Liver (tissue), 3 donors: ENCODE measurements around the gene MEDAG.

ENCODE experiments used
- CTCF ChIP-seq: fragments of 150-350 bp; IDR thresholded peaks from 2 replicates; pipeline ENCODE4 v1.5.1; 2017; ENCODE audit warnings: improper control_type of control experiment, low read depth, low read length; ENCODE audit not compliant: missing input control
- FOXA1 ChIP-seq: IDR thresholded peaks from 2 replicates; pipeline ENCODE4 v1.6.1; 2016; ENCODE audit warnings: antibody characterized with exemption
- JUND ChIP-seq, 2 donors: IDR thresholded peaks; 2 replicates each; pipeline ENCODE4 v1.6.1; 2016; ENCODE audit warnings: antibody characterized with exemption in 2 of 2
- RAD21 ChIP-seq, 2 donors: IDR thresholded peaks; 2 replicates each; pipeline ENCODE4 v1.6.1; 2016; ENCODE audit warnings: antibody characterized with exemption in 2 of 2, mild to moderate bottlenecking in 2 of 2
- TAF1 ChIP-seq: conservative IDR thresholded peaks from 2 replicates; pipeline ENCODE4 v1.6.1; 2016; ENCODE audit warnings: antibody characterized with exemption, mild to moderate bottlenecking
- YY1 ChIP-seq: IDR thresholded peaks from 2 replicates; pipeline ENCODE4 v1.6.1; 2016; ENCODE audit warnings: antibody characterized with exemption, mild to moderate bottlenecking
- donor health status: healthy.
- donor health status: healthy.

DNA sequence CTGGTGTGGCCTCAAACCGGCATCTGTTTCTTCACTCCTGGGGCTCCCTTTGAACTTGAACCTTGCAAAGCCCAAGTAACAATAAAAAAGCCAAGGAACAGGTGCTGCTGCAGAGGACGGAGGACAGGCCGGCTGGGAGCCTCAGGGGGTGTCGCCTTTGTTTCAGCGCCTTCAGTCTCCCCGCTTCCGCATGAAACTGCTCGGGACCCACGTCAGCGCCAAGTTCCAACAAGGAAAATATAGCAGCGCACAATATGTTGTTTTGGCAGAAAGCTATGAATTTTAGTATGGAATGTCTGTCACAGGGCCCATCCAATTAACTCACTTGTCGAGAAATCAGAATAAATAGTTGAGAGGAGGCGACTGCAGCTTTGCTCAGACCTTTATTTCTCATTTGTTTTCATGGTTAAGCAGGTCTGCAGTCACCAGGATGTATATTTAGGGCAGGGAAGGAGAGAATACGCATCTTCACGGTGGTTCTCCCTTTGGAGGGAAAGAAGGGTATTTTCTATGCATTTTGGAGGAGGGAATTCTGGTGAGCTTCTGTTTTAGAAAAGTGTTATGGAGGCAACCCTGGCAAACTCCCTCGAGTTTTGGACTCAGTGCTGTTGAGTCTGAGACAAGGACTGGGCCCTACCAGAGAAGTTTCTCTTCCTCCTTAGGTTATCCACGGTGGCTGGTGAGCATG, 34.3 kb upstream of the MEDAG start:
- TF ChIP-seq CTCF (no peak), RAD21 (IDR thresholded peaks at IDR 0.05) (no peak), FOXA1 (no peak), JUND (IDR thresholded peaks at IDR 0.05) (no peak), TAF1 (no peak), YY1 (no peak)
